K562 (cell line): Measurements from ENCODE around the gene CTSL. TPM values are rescaled to one million over a fixed set of nuclear protein-coding genes. Genes with fewer than 3 reads are reported as not detected.

Experiments used
- ATF4 ChIP-seq: fragments of 450-650 bp; formaldehyde crosslinking; IDR thresholded peaks from 2 replicates; pipeline ENCODE4 v1.4.0; 2022; ENCODE audit warnings: mild to moderate bottlenecking, moderate library complexity
- BRD4 ChIP-seq: fragments of 200-600 bp; sonication (generic); IDR thresholded peaks from 2 replicates; pipeline ENCODE4 v1.6.1; 2017; ENCODE audit warnings: inconsistent platforms
- ELF4 ChIP-seq: fragments of 450-650 bp; formaldehyde crosslinking; IDR thresholded peaks from 2 replicates; pipeline ENCODE4 v1.4.0; 2022; ENCODE audit warnings: missing genetic modification characterization
- GABPB2 ChIP-seq: fragments of 250-450 bp; sonication (Bioruptor Pico); conservative IDR thresholded peaks from 2 replicates; pipeline ENCODE4 v1.5.1; 2021; ENCODE audit warnings: mild to moderate bottlenecking
- ILK ChIP-seq: fragments of 450-650 bp; IDR thresholded peaks from 2 replicates; pipeline ENCODE4 v1.6.1; 2016; ENCODE audit warnings: missing genetic modification characterization, low read depth, mild to moderate bottlenecking, missing compliant biosample characterization, moderate library complexity, borderline replicate concordance
- IRF2 ChIP-seq: sonication (generic); formaldehyde crosslinking; IDR thresholded peaks from 2 replicates; pipeline ENCODE4 v1.8.1; 2022; ENCODE audit warnings: mild to moderate bottlenecking, missing genetic modification reagents
- MYBL2 ChIP-seq, 2 experiments: fragments of 450-650 bp in 1 of 2; sonication (generic) in 1 of 2; formaldehyde crosslinking in 1 of 2; IDR thresholded peaks; 2 replicates each; pipeline versions ENCODE4 v1.6.1 to v1.8.1; 2017 to 2022; ENCODE audit warnings: borderline replicate concordance in 1 of 2, inconsistent platforms in 1 of 2, low read depth in 1 of 2, mild to moderate bottlenecking in 1 of 2, missing genetic modification reagents in 1 of 2, moderate library complexity in 1 of 2
- POLR3G ChIP-seq: IDR thresholded peaks from 2 replicates; pipeline ENCODE4 v1.6.1; 2011; ENCODE audit not compliant: insufficient read length, insufficient replicate concordance; ENCODE audit errors: extremely low read depth
- PPARD ChIP-seq: fragments of 250-450 bp; sonication (Bioruptor Pico); IDR thresholded peaks from 2 replicates; pipeline ENCODE4 v1.8.0; 2022; ENCODE audit warnings: inconsistent platforms, mild to moderate bottlenecking, moderate library complexity
- TEAD4 ChIP-seq, 2 experiments: sonication (generic) in 1 of 2; formaldehyde crosslinking in 1 of 2; IDR thresholded peaks; 2 replicates each; pipeline versions ENCODE4 v1.6.1 to v1.8.0; 2012 to 2022; ENCODE audit warnings: borderline replicate concordance in 1 of 2, inconsistent platforms in 1 of 2, low read length in 1 of 2, mild to moderate bottlenecking in 1 of 2, missing genetic modification reagents in 1 of 2
- THAP12 ChIP-seq: fragments of 250-450 bp; sonication (Bioruptor Pico); IDR thresholded peaks from 2 replicates; pipeline ENCODE4 v1.9.0; 2021; ENCODE audit warnings: mild to moderate bottlenecking, inconsistent platforms
- ZBTB5 ChIP-seq: fragments of 450-650 bp; IDR thresholded peaks from 2 replicates; pipeline ENCODE4 v1.6.1; 2017; ENCODE audit warnings: antibody characterized with exemption
- ZNF140 ChIP-seq: fragments of 250-450 bp; sonication (Bioruptor Pico); IDR thresholded peaks from 2 replicates; pipeline ENCODE4 v1.8.0; 2021; ENCODE audit warnings: moderate library complexity, mild to moderate bottlenecking, inconsistent platforms
- ZNF232 ChIP-seq: sonication (generic); formaldehyde crosslinking; IDR thresholded peaks from 2 replicates; pipeline ENCODE4 v1.8.0; 2022; ENCODE audit warnings: mild to moderate bottlenecking, missing genetic modification reagents
- ZNF280A ChIP-seq: fragments of 450-650 bp; IDR thresholded peaks from 2 replicates; pipeline ENCODE4 v1.6.1; 2018; ENCODE audit warnings: mild to moderate bottlenecking, low read depth; ENCODE audit not compliant: partially characterized antibody
- ZNF518B ChIP-seq: fragments of 250-450 bp; sonication (Bioruptor Pico); IDR thresholded peaks from 2 replicates; pipeline ENCODE4 v1.5.0; 2021; ENCODE audit warnings: mild to moderate bottlenecking, moderate library complexity
- ZNF77 ChIP-seq: fragments of 250-450 bp; sonication (Bioruptor Pico); IDR thresholded peaks from 2 replicates; pipeline ENCODE4 v1.5.0; 2020
- ZNF778 ChIP-seq: fragments of 450-650 bp; formaldehyde crosslinking; IDR thresholded peaks from 2 replicates; pipeline ENCODE4 v1.4.0; 2020; ENCODE audit warnings: mild to moderate bottlenecking, moderate library complexity
- polyA plus RNA-seq, 8 experiments: library from polyadenylated mRNA; depleted of rRNA in 4 of 8; stranded (reverse) in 5 of 8; unstranded in 3 of 8; fragments of >200 nt; fragmentation: Nextera tagmentation in 2 of 8; fragmentation: Illumina TruSeq in 1 of 8; extraction: Ambion mirVana in 2 of 8; extraction: Trizol in 1 of 8; gene quantifications; 2 replicates each; pipeline versions ENCODE4 v1.2.1 to v1.2.3, GENCODE V29; 2011 to 2014; ENCODE audit warnings: inconsistent platforms in 1 of 8, missing spikeins in 1 of 8
- total RNA-seq, 7 experiments: library from RNA; depleted of rRNA in 6 of 7; stranded (reverse); fragments of >200 nt in 6 of 7; fragmentation: Illumina TruSeq in 2 of 7; extraction: Trizol in 2 of 7; gene quantifications; 2 replicates each; pipeline versions ENCODE4 v1.2.1 to v1.2.3, GENCODE V29; 2011 to 2021; ENCODE audit warnings: low replicate concordance in 1 of 7

Gene CTSL
- total and polyA plus RNA-seq, 9 of the 15 experiments (the other 6 are each of a cell fraction or from before 2014, with no cell fraction given): 55.9 to 165 (median 93.7) TPM

- TF ChIP-seq ZNF778 (CRISPR knock-in tag): no peak
- TF ChIP-seq ZNF518B (CRISPR knock-in tag): no peak
- TF ChIP-seq TEAD4 (IDR thresholded peaks at IDR 0.05; ENCODE audit: low read length): peak; percentile 93
- no peak for TF ChIP-seq TEAD4 (CRISPR knock-in tag; IDR thresholded peaks at IDR 0.05; ENCODE audit: borderline replicate concordance)
- no peak for TF ChIP-seq ILK (tag)
- no peak for TF ChIP-seq POLR3G
- TF ChIP-seq ATF4 (CRISPR knock-in tag): no peak
- no peak for TF ChIP-seq ZNF77 (CRISPR knock-in tag)
- no peak for TF ChIP-seq ZNF140 (CRISPR knock-in tag)
- TF ChIP-seq GABPB2 (CRISPR knock-in tag): no peak
- TF ChIP-seq IRF2 (CRISPR knock-in tag): no peak
- no peak for TF ChIP-seq ZBTB5
- no peak for TF ChIP-seq ZNF232 (CRISPR knock-in tag)
- no peak for TF ChIP-seq MYBL2 (IDR thresholded peaks at IDR 0.05; ENCODE audit: low read depth)
- TF ChIP-seq MYBL2 (CRISPR knock-in tag; IDR thresholded peaks at IDR 0.05; ENCODE audit: borderline replicate concordance): no peak
- TF ChIP-seq THAP12 (CRISPR knock-in tag): no peak
- no peak for TF ChIP-seq ELF4 (CRISPR knock-in tag)
- TF ChIP-seq PPARD (CRISPR knock-in tag): no peak
- no peak for TF ChIP-seq BRD4
- no peak for TF ChIP-seq ZNF280A
Observed at GRCh38 chr9:87714819-87715218, 11.1 kb upstream of the CTSL start (continued).
